Bone marrow (tissue), 2 donors: ENCODE results near the gene FSIP1.

Source experiments
- DNase-seq, 2 donors: peaks; one replicate each; lab custom pipeline; 2025; lab: John Stamatoyannopoulos, UW

FSIP1 gene

DNA sequence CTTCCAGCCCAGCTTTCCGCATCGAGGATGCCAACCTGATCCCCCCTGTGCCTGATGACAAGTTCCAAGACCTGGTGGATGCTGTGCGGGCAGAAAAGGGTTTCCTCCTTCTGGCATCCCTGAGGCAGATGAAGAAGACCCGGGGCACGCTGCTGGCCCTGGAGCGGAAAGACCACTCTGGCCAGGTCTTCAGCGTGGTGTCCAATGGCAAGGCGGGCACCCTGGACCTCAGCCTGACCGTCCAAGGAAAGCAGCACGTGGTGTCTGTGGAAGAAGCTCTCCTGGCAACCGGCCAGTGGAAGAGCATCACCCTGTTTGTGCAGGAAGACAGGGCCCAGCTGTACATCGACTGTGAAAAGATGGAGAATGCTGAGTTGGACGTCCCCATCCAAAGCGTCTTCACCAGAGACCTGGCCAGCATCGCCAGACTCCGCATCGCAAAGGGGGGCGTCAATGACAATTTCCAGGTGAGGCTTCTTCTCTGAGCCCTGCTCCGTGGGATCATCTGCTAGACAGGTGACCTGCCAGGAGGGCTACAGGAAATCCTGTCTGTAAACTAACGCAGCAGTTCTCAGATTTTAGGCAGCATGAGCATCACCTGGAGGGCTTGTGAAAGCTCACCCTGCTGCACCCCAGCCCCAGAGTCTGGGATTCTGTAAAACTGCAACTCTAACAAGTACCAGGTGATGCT is 200.2 kb downstream of the FSIP1 start:
- DNase-seq: no peak

DNA sequence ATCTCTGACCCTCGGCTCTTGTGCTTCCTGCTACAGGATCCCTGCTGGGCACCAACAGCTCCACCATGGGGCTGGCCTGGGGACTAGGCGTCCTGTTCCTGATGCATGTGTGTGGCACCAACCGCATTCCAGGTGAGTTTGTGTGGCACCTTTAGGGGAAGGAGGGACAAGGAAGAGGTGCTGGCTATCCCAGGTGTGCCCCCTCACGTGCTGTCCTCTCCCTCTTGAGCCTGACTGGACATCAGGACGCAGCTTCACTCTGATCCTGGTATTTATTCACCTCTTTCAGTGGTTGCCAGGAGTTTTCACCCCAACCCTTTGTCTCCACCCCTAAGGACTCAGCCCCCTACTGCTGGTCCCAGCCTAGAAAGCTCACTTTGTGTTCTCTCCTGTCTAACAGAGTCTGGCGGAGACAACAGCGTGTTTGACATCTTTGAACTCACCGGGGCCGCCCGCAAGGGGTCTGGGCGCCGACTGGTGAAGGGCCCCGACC is 200.8 kb downstream of the FSIP1 start:
- DNase-seq: no peak

DNA sequence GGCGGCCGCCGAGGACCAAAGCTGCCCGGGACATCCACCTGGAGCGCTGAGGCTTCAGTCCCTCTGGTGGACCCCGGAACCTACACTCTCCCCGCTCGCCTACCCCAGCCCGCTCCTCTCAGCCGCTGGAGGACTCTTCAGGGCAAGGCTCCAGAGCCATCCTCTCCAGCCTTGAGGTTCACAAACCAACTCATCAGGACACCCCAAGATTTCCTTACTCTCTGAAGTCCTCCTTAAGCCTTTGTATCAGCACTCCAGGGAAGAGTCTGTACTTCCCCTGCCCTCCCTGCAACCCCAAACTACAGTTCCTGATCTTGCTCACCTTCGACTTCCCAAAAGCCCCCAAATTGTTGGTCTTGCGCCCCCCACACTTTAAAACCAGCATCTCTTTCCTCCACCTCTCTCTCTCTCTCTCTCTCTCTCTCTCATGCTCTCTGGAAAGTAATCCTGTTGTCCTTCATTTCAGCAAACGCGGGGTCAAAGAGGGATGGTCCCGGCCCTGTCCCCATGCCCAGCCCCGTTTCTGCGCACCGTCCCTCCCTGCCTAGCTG is 201.3 kb downstream of the FSIP1 start:
- no peak for DNase-seq

DNA sequence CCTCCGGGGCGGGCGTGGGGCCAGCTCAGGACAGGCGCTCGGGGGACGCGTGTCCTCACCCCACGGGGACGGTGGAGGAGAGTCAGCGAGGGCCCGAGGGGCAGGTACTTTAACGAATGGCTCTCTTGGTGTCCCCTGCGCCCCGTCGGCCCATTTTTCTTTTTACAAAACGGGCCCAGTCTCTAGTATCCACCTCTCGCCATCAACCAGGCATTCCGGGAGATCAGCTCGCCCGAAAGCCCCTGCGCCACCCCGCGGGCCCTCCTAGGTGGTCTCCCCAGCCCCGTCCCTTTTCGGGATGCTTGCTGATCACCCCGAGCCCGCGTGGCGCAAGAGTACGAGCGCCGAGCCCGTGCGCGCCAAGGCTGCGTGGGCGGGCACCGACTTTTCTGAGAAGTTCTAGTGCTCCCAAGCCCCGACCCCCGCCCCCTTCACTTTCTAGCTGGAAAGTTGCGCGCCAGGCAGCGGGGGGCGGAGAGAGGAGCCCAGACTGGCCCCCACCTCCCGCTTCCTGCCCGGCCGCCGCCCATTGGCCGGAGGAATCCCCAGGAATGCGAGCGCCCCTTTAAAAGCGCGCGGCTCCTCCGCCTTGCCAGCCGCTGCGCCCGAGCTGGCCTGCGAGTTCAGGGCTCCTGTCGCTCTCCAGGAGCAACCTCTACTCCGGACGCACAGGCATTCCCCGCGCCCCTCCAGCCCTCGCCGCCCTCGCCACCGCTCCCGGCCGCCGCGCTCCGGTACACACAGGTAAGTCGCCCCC is 202.0 kb downstream of the FSIP1 start, which contains the start of gene THBS1:
THBS1 (plus strand) TSS at position 595 of the 757 bp plus-strand sequence. CDS start 779 bp downstream, outside the sequence.
- DNase-seq: peak in 1 of 2 donors; percentile 89

DNA sequence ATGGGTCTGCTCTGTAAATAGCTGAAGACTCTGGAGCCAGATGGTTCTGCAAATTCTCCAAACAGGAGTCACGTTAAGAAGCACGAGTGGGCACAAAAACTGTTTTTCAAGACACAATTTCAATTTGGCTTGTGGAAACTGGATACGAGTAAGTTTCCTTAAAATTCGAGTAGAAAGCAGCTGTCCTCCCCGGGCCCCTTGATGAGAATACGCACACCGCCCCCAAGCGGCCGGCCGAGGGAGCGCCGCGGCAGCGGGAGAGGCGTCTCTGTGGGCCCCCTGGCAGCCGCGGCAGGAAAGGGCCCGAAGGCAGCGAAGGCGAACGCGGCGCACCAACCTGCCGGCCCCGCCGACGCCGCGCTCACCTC is 202.5 kb downstream of the FSIP1 start:
- peak; percentile 66 to 89 for DNase-seq

DNA sequence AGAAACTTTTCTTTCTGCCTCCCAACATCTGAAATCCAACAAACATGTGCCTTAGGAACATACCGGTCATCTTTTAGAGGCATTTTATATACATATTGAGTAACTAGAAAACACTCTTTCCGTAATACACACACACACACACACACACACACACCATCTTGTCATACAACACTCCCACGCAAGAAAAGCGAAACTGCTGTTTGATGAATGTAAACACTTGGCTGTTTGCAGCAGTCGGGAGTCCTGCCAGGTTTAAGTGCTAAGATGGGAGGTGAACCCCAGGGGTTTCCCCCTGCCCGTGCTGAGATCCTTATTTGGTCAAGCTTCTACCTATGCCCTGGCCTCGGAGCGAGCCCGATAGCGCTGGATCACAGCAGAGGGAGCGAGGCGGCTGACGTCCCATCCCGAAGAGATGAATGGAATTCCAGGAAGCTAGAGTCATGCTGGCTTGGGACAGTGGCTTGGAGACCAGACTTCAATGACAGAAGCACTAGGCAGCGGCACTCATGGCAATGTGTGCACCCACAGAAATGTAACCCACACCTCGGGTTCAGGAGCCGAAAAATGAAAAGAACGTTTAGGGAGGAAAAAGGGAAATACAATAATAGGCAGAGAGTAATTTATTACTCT is 203.0 kb downstream of the FSIP1 start:
- DNase-seq: no peak

DNA sequence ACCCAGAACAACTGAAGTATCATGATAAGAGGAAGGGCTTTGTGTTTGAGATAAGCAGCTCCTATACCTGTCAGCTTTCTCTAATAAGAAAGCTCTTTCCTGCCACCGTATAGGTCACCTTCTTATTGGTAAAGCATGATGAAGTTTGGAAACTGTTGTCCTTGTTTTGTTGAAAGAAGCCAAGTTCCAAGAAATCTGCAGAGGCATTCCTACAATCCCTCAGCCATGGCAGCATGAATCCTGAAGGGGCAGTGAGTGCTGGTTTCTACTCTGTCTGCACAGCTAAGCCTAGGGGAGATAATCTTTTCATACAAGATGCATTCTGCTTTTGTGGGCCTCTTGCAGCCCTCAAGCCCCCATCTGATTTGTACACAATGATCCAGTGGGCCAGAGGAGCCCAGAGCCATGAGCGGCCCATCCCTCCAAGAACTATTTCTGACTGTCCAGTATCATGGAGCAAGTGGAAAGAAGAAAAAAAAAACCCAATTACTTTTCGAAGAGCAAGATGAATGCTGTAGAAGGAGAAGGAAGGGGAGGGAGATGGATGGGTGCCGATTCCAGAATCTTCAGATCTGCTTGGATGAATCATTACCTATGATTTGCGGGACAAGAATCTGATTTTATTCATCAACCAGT is 203.7 kb downstream of the FSIP1 start:
- DNase-seq: no peak

DNA sequence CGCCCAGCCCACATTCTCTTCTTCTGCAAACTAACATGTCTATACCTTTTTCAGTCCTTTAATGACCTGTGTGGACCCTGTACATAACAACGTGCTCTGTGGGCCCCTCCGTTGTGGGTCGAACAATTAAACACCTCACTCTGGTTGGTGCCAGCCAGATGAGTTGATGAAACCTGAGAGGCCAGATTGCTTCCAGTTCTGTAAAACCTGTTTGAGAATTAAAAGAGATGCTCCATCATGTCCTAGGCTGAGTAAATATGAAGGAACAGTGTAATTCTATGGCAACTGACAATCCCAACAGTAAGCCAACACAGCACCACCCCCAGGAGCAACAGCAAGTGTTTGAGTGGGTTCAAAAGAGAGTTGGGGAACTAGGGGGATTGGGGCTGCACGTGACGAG is 207.5 kb downstream of the FSIP1 start:
- DNase-seq: no peak

DNA sequence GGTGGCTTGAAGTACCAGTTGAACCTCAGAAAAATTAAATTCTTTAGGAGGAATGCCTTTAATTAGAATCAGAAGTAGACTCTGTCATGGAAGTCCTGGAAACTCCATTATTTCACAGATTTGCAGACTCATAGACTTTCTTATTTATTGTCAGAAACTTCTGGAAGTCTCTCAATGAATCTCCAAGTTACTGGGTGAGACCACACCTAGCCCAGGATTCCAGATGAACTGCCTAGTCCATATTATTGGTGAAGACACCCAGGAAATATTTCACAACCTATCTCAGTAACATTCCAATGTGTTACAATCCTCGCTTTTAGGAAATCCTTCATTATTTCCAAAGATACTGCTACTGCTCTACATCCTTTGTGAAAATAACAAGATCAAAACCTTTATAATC is 208.2 kb downstream of the FSIP1 start:
- no peak for DNase-seq

DNA sequence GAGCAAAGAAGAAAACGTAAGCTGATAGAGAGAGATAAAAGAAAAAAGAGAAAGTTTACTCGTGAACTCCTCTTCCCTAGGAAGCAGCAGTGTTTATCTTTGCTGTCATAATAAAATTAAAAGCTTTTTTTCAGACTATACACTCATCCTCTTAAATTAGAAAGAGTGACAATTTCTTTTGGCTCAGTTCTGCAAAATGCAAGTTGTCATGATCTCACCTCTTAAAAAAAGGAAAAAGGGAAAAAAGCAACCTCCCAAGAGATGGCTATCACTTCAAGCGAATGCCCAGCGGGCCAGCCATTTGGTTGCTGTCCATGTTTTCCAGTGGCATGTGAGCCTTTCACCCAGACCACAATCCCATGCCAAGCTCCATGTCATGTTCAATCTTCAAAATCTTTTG is 208.8 kb downstream of the FSIP1 start:
- DNase-seq: no peak

DNA sequence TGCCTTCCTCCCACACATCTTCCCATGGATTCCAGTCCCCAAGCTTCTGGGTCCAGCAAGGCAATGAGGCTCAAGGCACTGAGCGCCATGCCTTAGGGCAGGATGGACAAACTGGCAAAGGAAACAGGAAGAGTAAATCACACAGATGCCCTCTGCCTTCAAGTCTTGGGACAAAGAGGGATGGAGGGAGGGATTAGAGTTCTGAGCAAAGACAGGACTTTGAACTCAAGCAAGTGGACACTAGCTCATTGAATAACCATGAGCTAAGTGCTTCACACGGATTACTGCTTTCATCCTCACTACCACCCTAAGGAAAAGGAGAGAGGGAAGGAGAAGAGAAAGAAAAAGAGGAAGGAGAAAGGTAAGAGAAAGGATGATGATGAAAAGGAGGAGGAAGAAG is 209.4 kb downstream of the FSIP1 start:
- DNase-seq: no peak

DNA sequence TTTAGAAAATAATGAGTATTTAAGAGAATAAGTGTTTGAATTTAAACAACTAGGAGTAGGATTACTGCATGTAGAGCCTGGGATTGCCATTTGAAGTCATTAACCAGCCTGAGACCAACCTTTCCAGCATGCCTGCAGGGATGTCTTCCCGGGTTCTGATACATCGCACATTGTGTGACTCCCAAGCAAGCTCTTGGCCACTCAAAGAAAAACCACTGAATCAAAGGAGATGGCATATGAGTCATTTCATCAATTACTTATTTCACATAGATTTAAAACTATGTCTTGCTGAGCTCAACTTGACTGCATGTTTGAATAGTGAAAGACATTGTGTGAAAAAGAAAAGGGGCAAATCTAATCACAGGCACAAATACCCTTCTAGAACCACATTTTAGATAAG is 216.8 kb downstream of the FSIP1 start:
- no peak for DNase-seq

DNA sequence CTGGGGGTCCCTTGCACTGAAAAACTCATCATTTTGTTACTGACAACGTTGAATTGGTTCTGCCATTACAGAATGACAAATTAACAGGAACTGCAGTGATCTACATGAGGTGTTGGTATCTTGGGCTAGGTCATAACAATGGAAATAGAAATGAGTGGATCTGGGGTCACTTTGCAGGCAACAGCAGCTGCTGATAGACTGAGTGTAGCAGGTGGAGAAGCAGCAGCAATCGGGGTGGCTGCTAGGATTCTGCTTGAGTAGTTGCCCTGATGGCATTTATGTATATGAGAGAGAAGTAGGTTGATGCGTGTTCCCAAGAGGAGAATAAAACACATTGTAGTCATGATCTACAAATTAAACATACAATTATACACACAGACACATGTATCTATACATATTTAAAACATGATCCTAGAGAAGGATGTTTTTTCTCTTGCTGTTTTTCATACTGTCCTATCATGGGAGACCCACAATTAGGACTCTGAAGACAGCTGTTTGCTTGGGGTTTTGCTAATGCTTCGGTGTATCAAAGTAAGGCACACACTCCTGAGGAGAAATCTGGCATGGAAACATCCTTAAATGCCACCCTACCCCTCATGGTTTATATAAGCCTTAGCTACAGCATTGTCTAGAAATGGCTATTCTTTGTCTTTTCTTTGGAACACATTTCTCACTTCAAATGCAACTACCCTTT is 217.5 kb downstream of the FSIP1 start:
- no peak for DNase-seq

DNA sequence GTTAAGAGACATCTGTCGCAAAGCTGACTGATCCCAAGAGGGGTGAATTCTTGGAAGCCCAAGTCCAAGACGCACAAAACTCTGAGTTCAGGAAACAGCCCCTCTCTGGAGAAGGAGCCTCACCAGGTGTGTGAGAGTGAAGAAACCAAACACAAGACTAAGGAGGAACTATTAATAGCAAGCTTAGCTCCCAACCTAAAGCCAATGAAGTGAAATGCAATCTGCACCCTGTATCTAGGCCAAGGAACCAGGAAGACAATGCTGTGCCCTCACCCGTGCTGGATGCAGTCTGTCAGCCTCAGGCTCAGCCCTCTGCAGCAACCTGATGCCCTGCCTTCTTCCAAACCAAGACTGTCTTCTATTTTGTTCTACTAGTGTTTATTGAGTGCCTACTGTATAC is 224.2 kb downstream of the FSIP1 start:
- no peak for DNase-seq

DNA sequence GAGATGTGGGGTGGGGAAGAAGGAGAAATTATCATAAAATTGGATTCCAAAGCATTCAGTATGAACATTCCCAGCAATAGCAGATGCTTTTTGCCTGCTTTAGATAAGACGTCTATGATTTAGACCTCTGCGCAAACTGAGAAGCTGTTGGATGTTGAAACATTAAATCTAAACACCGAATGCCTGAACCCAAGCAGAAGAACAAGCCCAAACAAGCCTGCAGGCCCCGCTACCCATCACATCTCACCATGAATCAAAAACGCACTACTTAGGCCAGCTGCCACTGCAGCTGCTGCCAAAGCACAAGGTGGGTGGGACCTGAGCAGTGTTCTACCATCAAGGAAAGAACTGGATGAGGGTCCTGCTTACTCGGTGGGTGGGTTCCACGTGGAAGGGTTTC is 226.2 kb downstream of the FSIP1 start:
- DNase-seq: no peak

DNA sequence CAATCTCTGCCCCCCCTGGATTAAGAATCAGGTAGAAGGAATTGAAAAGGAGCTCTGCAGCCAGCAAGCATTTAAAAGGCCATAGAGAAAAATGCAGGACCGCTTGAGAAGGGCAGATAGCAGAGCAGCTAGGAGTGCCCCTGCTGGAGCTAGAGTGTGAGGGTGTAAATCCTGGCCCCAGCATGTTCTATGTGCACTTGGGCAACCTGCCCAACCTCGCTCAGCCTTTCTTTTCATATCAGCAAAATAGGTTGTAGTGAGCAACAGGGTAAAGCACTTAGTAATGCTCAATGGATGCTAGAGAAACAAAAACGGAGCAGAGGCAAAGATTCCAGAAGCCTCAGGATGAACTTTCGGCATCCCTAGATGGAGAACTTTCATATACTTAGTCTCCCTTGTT is 226.8 kb downstream of the FSIP1 start:
- no peak for DNase-seq

DNA sequence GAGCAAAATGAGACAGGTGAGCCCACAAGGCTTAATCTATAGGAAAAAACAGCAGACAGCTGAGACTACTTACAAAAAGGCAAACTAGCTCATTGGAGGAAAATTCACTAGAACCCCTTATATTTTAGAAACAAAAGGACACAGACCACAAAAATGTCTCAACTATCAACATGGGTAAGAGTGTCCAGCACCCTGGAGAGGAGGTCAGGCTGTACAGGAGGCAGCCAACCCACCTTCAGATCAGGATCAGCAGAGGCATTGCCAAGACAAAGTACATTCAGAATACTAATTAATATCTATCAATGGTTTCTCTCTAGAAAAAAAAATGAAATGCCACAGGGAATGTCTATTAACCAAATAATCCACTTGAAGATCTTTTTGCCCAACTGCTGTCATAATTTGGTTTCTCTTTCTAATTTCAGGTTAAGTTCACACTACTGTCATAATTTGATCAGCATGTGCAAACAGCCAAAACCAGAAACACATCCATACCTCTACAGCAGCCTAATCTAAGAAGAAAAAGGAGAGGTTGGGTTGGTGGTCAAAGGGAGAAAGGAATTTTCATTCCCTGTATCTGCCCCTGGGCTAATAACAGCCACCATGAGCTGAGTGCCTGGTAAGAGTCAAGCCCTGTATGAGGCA is 227.8 kb downstream of the FSIP1 start:
- no peak for DNase-seq

DNA sequence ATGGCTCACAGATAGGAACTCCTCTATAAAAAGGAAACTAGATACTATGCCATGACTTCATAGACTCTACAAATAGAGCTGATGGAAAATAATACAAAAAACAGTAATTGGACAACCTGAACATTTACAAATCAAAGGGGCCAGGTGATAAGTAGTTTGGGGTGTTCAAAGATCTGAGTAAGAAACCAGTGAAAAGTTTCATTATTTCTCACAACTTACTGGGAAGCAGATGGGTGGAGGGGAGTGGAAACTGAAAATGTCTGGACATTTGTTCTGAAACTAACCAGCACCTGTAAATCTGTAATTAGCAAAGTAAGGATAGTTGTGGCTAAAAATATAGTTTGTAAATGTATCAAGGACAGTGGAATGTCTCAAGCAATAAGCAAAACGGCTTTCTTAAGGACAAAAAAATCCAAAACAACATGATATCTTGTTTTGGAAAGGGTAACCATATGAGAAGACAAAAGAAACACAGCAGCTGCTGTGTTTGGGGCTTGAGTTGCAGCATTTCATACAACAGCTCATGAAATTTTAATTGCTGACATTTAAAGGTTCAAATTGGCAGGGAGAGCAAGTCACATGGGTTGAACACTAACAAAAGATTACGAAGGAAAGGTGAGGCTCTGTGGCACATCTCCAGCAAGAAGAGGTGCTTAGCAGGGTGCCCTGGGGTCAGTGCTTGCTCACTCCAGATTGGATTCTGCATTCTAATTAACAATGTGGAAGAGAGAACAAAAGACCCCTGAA is 228.5 kb downstream of the FSIP1 start:
- no peak for DNase-seq

DNA sequence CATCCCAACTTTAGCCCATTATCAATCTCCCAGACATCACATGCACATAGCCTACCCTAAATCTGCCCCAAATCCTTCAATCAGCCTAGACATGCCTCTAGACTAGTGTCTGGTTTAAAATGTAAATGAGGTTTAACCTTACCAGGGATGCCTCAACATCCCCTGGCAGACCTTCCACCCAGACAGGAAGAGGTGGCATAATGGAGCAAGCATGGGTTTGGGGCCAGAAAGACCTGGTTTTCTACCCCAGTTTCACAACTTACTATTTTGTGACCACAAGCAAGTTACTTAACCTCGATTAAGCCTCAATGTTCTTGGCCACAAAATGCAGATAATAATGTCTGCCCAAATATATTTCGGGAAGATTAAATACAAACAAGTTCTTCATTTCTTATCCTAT is 230.1 kb downstream of the FSIP1 start:
- no peak for DNase-seq

DNA sequence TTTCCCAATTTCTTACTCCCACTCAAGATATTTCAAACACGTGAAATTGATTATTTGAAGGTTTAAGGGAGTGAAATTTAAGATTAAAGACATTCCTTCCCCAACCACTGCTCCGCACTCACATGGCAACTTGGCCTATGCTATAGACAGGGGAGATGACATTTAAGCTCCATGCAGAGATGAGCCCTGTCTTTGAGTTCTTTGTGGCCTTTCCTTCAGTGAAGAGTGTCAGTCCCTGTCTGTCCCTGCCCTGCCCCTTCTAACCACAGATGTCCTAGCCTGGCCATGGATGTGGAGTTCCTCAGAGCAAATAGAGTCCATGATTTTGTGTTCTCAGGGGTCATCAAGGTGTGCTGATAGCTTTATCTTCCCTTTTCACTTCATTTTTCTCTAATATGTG is 231.2 kb downstream of the FSIP1 start:
- DNase-seq: no peak
